Thoracic aorta (tissue), 2 donors: ENCODE data around the gene TTLL8. TPM values are rescaled to one million over a fixed set of nuclear protein-coding genes. Genes with fewer than 3 reads are reported as not detected.
A peak's percentile ranks its signal among the peaks of the same experiment; 100 is the strongest.

Source experiments
- ATAC-seq: fragments of 150-250 bp; one replicate; pipeline ENCODE4 v1.8.0; 2017; ENCODE audit warnings: low read depth; ENCODE audit not compliant: insufficient number of reproducible peaks, low FRiP score
- DNase-seq: peaks from one replicate; pipeline ENCODE4 v3.0.0-alpha.2; 2020; ENCODE audit warnings: low spot score
- H3K27ac ChIP-seq, 2 donors: fragments of 200-600 bp; sonication (generic); 1 replicate in 1 of 2; 2 replicates in 1 of 2; pipeline ENCODE4 v1.5.1; 2016; ENCODE audit warnings: mild to moderate bottlenecking in 2 of 2, moderate library complexity in 2 of 2
- H3K27me3 ChIP-seq: fragments of 200-600 bp; sonication (generic); replicated peaks from 2 replicates; pipeline ENCODE4 v1.6.0; 2016; ENCODE audit warnings: mild to moderate bottlenecking; ENCODE audit not compliant: insufficient read depth
- H3K36me3 ChIP-seq: fragments of 200-600 bp; sonication (generic); one replicate; pipeline ENCODE4 v1.5.1; 2016
- H3K4me1 ChIP-seq, 2 donors: fragments of 200-600 bp; sonication (generic); 1 replicate in 1 of 2; 2 replicates in 1 of 2; pipeline versions ENCODE4 v1.5.1 to v1.6.0; 2016; ENCODE audit warnings: low read depth in 2 of 2, mild to moderate bottlenecking in 1 of 2; ENCODE audit not compliant: control insufficient read depth in 1 of 2
- H3K4me3 ChIP-seq: fragments of 200-600 bp; sonication (generic); 2 replicates; pipeline ENCODE4 v1.5.1; 2016; ENCODE audit warnings: mild to moderate bottlenecking
- H3K9me3 ChIP-seq: fragments of 200-600 bp; sonication (generic); 2 replicates; pipeline ENCODE4 v1.5.1; 2016
- CTCF ChIP-seq: fragments of 200-600 bp; sonication (generic); IDR thresholded peaks from one replicate; pipeline ENCODE4 v1.5.1; 2019; ENCODE audit warnings: antibody characterized with exemption
- total RNA-seq, 2 donors: library from RNA; depleted of rRNA; stranded (reverse); fragments of >200 nt; gene quantifications; one replicate each; pipeline versions ENCODE4 v1.1.0 to v1.2.3, GENCODE V29; 2016

The TTLL8 gene
- total RNA-seq, 2 donors from 2014 or later: not detected

- H3K27me3 ChIP-seq: no peaks in the 10 kb centered on the region
- H3K4me3 ChIP-seq: no peak overlapping the region
- H3K4me1 ChIP-seq: no peaks in the 10 kb centered on the region
- no peaks in the 10 kb centered on the region for H3K9me3 ChIP-seq
- no peak for TF ChIP-seq CTCF
- H3K36me3 ChIP-seq: no peaks in the 10 kb centered on the region
- ATAC-seq: no peak
- DNase-seq: no peak
- H3K27ac ChIP-seq: no peak overlapping the region
Measured at GRCh38 chr22:49997932-49998717, 60.0 kb downstream of the TTLL8 start.

- no peaks in the 10 kb centered on the region for H3K36me3 ChIP-seq
- H3K27me3 ChIP-seq: no peaks in the 10 kb centered on the region
- no peak overlapping the region for H3K4me3 ChIP-seq
- no peak for TF ChIP-seq CTCF
- no peak overlapping the region for H3K27ac ChIP-seq
- H3K4me1 ChIP-seq: no peaks in the 10 kb centered on the region
- H3K9me3 ChIP-seq: no peaks in the 10 kb centered on the region
- no peak for ATAC-seq
- no peak for DNase-seq
Measured at GRCh38 chr22:49997251-49997599, 60.9 kb downstream of the TTLL8 start.

GRCh38 chr22:49996518-49997250 is 61.4 kb downstream of the TTLL8 start:
- H3K4me1 ChIP-seq: no peaks in the 10 kb centered on the region
- H3K9me3 ChIP-seq: no peaks in the 10 kb centered on the region
- no peaks in the 10 kb centered on the region for H3K36me3 ChIP-seq
- DNase-seq (peak; percentile 0), ATAC-seq (no peak)
- H3K27me3 ChIP-seq: no peaks in the 10 kb centered on the region
- no peak overlapping the region for H3K4me3 ChIP-seq
- TF ChIP-seq CTCF: no peak
- H3K27ac ChIP-seq: no peak overlapping the region

GRCh38 chr22:49996119-49996517 is 62.0 kb downstream of the TTLL8 start:
- DNase-seq: no peak
- ATAC-seq: no peak
- H3K4me3 ChIP-seq: no peak overlapping the region
- no peaks in the 10 kb centered on the region for H3K36me3 ChIP-seq
- H3K9me3 ChIP-seq: peaks cover under 1% of the 10 kb centered on the region
- no peaks in the 10 kb centered on the region for H3K4me1 ChIP-seq
- no peak overlapping the region for H3K27ac ChIP-seq
- no peaks in the 10 kb centered on the region for H3K27me3 ChIP-seq
- no peak for TF ChIP-seq CTCF

- Histone ChIP-seq H3K9me3 (peaks cover 6% of the 10 kb centered on the region), H3K27ac (no peak overlapping the region), H3K36me3 (no peaks in the 10 kb centered on the region), H3K4me1 (no peaks in the 10 kb centered on the region), H3K27me3 (no peaks in the 10 kb centered on the region), H3K4me3 (no peak overlapping the region)
- no peak for TF ChIP-seq CTCF
- no peak for DNase-seq
- ATAC-seq: no peak
Measured at GRCh38 chr22:49995361-49996118, 62.6 kb downstream of the TTLL8 start.
